Measurements from ENCODE around the gene MRPL42. TPM values are rescaled to one million over a fixed set of nuclear protein-coding genes. Genes with fewer than 3 reads are reported as not detected.
"Not testable (repeated sequence)": the region's sequence is repeated elsewhere in the genome, so short reads cannot be mapped to it uniquely, and the experiment has no call there.

Gene MRPL42
- total RNA-seq, 1 donor from 2014 or later, result 82.7 TPM

DNA sequence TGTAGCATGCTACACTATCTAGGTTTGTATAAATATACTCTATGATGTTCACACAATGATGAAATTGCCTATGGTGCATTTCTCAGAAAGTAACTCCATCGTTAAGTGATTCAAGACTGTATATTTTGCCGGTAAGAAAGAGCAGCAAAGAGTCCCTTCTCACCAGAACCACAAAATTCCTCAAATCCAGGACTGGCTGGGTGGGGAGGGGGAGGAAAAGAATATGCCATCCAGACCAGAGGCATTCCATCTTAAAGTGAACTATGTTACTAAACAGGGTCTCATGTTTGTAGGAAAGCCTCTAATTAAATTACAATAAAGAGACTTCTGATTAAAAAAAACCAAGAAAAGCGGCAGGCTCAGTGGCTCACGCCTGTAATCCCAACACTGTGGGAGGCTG lies 37.0 kb upstream of the MRPL42 start:
- H3K27ac Mint-ChIP-seq (ENCODE audit: unreplicated experiment), result no peak overlapping the region
- no peaks in the 10 kb centered on the region for H3K9me3 Mint-ChIP-seq (ENCODE audit: unreplicated experiment)
- peaks cover 9% of the 10 kb centered on the region for H3K4me1 Mint-ChIP-seq (ENCODE audit: low read depth, unreplicated experiment)
- H3K27me3 Mint-ChIP-seq (ENCODE audit: unreplicated experiment), result peaks cover 2% of the 10 kb centered on the region
- H3K4me3 Mint-ChIP-seq (ENCODE audit: unreplicated experiment), result no peak overlapping the region
- DNase-seq, result no peak
- H3K36me3 Mint-ChIP-seq (ENCODE audit: unreplicated experiment), result no peaks in the 10 kb centered on the region
- TF ChIP-seq, protein P1, sequence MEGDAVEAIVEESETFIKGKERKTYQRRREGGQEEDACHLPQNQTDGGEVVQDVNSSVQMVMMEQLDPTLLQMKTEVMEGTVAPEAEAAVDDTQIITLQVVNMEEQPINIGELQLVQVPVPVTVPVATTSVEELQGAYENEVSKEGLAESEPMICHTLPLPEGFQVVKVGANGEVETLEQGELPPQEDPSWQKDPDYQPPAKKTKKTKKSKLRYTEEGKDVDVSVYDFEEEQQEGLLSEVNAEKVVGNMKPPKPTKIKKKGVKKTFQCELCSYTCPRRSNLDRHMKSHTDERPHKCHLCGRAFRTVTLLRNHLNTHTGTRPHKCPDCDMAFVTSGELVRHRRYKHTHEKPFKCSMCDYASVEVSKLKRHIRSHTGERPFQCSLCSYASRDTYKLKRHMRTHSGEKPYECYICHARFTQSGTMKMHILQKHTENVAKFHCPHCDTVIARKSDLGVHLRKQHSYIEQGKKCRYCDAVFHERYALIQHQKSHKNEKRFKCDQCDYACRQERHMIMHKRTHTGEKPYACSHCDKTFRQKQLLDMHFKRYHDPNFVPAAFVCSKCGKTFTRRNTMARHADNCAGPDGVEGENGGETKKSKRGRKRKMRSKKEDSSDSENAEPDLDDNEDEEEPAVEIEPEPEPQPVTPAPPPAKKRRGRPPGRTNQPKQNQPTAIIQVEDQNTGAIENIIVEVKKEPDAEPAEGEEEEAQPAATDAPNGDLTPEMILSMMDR (IDR thresholded peaks at IDR 0.05; ENCODE audit: partially characterized antibody, unreplicated experiment), result no peak

DNA sequence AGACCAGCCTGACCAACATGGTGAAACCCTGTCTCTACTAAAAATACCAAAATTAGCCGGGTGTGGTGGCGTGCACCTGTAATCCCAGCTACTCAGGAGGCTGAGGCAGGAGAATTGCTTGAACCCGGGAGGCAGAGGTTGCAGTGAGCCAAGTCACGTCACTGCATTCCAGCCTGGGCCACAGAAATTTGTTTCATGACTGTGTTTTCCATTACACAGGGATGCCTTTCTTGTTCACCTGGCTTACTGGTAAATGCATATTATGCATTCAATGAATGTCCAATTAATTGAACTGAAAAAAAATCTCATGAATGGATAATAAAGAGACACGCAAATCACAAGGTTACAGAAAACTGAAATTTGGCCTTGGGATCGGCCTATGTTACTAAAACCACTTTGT lies 35.3 kb upstream of the MRPL42 start:
- not testable (repeated sequence) for DNase-seq; H3K4me1 Mint-ChIP-seq (ENCODE audit: low read depth, unreplicated experiment); H3K9me3 Mint-ChIP-seq (ENCODE audit: unreplicated experiment); H3K27ac Mint-ChIP-seq (ENCODE audit: unreplicated experiment); H3K4me3 Mint-ChIP-seq (ENCODE audit: unreplicated experiment); H3K27me3 Mint-ChIP-seq (ENCODE audit: unreplicated experiment); H3K36me3 Mint-ChIP-seq (ENCODE audit: unreplicated experiment)

DNA sequence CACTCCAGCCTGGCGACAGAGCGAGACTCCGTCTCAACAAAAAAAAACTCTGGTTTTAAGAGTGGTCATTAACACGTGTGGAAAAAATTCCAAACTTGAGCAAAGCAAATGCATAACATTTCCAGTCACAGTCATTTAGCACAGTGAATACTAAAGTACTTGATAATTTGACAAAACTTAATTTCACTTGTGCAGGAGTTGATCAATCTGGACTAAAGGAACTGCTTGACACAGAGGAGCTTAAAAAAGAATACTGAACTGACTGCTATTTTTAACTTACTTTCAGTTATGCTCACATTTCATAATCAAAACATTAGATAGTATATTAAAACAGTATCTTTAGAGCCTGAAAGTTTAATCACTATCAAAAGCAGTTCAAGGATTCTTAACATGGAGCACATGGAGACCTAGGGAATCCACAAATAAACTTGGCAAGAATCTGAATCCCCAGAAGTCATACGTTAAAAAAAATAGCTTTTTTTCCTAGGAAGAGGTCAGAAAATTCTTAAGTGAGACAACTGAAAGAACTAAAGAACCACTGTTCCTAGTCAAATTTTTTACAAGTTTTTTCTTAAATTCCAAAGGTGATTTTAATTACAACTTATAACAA lies 33.0 kb upstream of the MRPL42 start:
- no peak overlapping the region for H3K4me3 Mint-ChIP-seq (ENCODE audit: unreplicated experiment)
- H3K27me3 Mint-ChIP-seq (ENCODE audit: unreplicated experiment), result peaks cover 2% of the 10 kb centered on the region
- H3K9me3 Mint-ChIP-seq (ENCODE audit: unreplicated experiment), result no peaks in the 10 kb centered on the region
- H3K36me3 Mint-ChIP-seq (ENCODE audit: unreplicated experiment), result no peaks in the 10 kb centered on the region
- H3K4me1 Mint-ChIP-seq (ENCODE audit: low read depth, unreplicated experiment), result peaks cover 5% of the 10 kb centered on the region
- TF ChIP-seq, protein P1 (IDR thresholded peaks at IDR 0.05; ENCODE audit: partially characterized antibody, unreplicated experiment), result no peak
- no peak for DNase-seq
- no peak overlapping the region for H3K27ac Mint-ChIP-seq (ENCODE audit: unreplicated experiment)

DNA sequence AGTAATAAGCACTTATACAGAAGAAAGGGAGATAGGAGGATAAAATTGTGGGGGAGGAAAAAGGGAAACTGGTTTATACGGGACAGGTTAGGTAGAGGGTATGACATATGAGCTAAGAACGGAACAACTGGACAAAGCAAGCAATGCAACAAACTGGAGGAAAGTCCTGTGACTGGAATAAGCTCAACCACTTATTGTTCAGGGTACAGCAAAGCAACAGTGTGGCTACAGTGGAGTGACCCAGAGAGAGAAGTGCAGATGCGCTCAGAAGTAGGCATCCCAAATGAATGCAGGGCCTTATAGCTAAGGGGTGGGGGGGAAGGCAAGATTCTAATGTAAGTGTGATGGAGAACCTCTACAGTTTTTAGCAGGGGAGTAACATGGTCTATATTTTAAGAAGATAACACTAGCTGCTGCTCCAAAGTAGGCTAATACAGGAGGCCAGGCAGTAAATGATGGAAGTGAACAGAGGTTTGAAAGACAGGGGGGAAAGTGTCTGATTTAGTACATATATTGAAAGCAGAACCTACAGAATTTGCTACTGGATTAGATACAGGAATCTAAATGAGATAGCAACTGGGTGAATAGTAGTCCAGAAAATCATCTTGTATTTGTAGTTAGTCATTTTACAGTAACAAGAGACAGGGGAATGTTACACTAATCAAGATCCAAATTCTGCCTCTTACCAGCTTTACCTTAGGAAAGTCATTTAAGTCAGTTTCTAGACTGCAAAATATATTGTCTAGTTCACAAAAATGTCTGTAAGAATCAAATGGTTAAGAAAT lies 28.9 kb upstream of the MRPL42 start:
- Mint-ChIP-seq H3K36me3 (ENCODE audit: unreplicated experiment) (no peaks in the 10 kb centered on the region), H3K9me3 (ENCODE audit: unreplicated experiment) (peaks cover 10% of the 10 kb centered on the region), H3K4me1 (ENCODE audit: low read depth, unreplicated experiment) (peaks cover 17% of the 10 kb centered on the region), H3K27ac (ENCODE audit: unreplicated experiment) (no peak overlapping the region), H3K27me3 (ENCODE audit: unreplicated experiment) (peaks cover 7% of the 10 kb centered on the region), H3K4me3 (ENCODE audit: unreplicated experiment) (no peak overlapping the region)
- no peak for DNase-seq
- TF ChIP-seq, protein P1 (IDR thresholded peaks at IDR 0.05; ENCODE audit: partially characterized antibody, unreplicated experiment), result no peak

DNA sequence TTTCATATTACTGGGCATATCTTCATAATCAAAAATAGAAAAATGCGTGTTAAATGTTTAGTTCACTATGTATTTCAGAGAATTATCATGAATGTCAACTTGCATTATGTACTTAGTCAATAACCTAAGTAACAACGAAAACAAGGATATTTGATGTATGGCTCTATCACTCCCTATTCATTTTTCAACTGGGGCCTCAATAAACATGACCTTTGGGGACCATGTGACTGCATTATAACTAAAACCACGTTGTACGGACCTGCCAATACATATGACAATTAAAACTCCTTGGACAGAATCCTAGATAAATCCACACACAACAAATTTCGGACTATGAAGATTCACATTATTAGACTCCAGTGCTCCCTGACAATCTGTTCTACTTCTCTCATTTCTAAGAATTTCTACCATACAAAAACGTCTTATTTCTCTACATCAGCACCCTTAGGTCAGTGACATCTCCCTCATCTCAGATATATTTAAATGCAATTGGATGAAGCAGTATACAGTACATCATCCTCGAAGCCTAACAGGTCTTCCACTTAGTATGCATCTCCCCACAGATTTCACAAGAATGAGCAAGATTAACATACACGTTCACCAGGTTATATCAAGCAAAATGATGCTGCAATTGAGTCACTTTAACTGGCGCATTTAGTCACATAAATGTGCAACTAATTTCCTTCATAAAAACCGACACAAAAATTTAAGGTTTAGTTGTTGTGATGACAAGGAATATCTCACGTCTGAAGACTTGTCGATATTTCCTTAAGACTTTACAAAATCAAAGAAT lies 27.1 kb upstream of the MRPL42 start:
- no peak for DNase-seq
- H3K4me1 Mint-ChIP-seq (ENCODE audit: low read depth, unreplicated experiment), result peaks cover 17% of the 10 kb centered on the region
- H3K4me3 Mint-ChIP-seq (ENCODE audit: unreplicated experiment), result peak overlapping the region; percentile 95
- H3K27ac Mint-ChIP-seq (ENCODE audit: unreplicated experiment), result peak overlapping the region; percentile 91
- TF ChIP-seq, protein P1 (IDR thresholded peaks at IDR 0.05; ENCODE audit: partially characterized antibody, unreplicated experiment), result no peak
- H3K9me3 Mint-ChIP-seq (ENCODE audit: unreplicated experiment), result peaks cover 10% of the 10 kb centered on the region
- peaks cover 7% of the 10 kb centered on the region for H3K27me3 Mint-ChIP-seq (ENCODE audit: unreplicated experiment)
- no peaks in the 10 kb centered on the region for H3K36me3 Mint-ChIP-seq (ENCODE audit: unreplicated experiment)

Measured in glutamatergic neuron (in vitro differentiated cells).